HG02870 (cell line): ENCODE data around the gene COX7B2.

Experiments
- ATAC-seq: cut with Tn5 transposase; IDR thresholded peaks from one replicate; pipeline ENCODE4 v1.9.1; 2021; ENCODE audit warnings: mild to moderate bottlenecking, moderate library complexity; ENCODE audit not compliant: unreplicated experiment

Gene COX7B2

DNA sequence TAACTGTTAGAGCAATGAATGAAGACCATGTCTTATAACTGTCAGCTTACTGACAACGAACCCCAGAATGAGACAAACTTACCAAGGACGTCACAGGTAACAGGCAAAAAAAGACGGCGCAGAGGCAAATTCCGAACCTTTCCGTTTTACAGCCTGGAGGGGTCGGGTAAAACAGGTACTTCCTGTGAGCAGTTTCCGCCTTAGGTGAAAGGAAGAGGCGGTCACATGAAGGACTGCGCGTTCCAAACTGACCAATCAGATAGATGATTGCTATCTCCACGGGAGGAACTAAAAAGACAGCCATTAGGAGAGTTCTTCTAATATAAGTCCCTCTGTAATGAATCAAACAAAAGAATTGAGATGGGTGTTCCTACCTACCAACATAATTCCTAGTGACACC, at the start of gene COX7B2:
TSS of gene COX7B2 (minus strand) at position 168 of the 400 bp plus-strand sequence. CDS start 174,053 bp downstream, outside the sequence.
- ATAC-seq = no peak

- ATAC-seq = no peak
Observed at GRCh38 chr4:46956451-46956850, 47.4 kb upstream of the COX7B2 start.

GRCh38 chr4:46955601-46956000, 46.6 kb upstream of the COX7B2 start:
- no peak for ATAC-seq

DNA sequence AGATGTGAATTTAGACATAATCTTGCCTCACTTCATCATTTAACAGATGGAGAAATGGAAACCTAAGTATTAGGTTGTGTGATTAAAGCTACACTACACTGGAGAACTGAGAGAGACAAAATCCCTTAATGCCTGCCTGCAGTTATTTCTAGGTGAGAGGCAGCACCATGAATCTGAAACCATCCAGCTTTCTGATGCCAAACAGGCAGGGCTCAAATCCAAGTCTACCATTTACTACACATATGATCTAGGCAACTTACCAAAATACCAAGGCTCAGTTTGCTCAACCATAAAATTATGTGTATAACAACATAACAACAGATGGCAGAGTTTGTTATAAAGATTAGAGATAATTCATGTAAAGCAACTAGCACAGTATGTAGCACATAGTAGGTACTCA, 45.6 kb upstream of the COX7B2 start:
- ATAC-seq = no peak

DNA sequence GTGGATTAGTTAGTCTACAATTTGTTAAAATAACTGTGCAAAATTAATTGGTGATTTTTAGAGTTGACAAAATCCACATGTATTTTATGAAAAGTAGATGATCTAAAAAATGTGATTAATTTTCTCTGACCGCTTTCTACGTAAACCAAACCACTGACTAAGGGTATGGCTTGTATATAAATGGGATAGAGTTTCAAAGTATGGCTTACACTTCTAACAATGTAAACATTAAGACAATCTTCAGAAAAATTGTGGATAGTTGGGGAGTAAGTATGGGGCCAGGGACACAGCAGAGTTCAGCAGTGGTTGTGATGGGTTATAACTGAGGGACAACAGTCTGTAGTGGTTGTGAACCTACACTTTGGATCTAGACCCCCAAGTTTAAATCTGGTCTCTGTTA, 44.5 kb upstream of the COX7B2 start:
- ATAC-seq = no peak

DNA sequence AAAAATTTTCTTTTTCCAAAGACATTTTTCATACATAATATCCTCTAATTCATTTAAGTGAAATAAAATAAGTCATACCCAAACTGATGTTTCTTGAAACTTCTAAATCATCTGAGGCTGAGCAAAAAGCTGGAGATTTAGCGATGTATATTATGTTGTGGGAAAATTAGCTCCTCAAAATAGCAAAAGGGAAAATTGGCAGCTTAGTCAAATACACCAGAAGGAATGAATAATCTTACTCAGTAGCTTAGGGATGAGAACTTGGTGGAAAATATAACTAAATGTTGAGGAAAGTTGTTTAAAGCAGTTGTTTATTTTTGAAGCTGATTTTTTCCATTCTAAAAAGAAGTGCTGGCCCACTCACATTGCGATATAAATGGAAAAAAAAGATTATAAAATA, 43.4 kb upstream of the COX7B2 start:
- ATAC-seq = no peak

GRCh38 chr4:46950826-46951225, 41.8 kb upstream of the COX7B2 start:
- ATAC-seq = no peak

DNA sequence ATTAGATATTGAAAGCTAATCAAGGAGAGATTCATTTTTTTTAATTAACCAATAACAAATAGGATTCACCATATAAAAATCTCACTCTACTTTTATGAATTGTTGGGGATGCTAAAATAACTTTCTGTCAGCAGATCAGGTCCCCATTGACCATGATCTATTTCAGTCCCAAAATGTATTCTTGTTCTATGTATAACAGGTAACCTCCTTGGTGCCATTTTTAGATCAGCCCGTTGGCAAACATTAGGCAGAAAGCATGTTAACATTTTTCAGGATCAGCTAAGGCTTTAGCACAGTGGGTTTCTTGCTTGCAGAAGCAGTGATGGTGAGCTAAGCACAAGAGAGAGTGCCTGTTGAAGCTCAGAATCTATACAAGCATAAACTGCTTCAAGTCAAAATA, 40.8 kb upstream of the COX7B2 start:
- ATAC-seq = no peak

DNA sequence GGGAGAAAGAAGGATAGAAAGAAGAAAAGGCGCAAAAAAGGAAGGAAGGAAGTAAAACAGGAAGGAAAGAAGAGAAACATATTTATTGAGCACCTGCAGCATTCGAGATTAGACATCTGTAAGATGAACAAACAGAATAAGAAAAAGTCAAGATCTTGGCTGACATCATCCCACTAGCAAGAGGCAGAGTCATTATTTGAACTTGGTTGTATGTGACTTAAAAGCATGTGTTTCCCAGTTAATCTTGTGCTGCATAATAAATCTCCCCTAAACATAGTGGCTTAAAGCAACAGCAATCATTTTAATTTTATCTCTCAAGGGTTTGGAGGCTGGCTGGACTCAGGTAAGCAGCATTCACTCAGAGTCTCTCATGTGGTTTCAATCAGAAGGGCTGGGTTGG, 38.5 kb upstream of the COX7B2 start:
- ATAC-seq = no peak

GRCh38 chr4:46946919-46947536, 38.0 kb upstream of the COX7B2 start:
- ATAC-seq = no peak

- ATAC-seq = no peak
Observed at GRCh38 chr4:46945062-46945461, 36.0 kb upstream of the COX7B2 start.

- no peak for ATAC-seq
Observed at GRCh38 chr4:46944345-46944744, 35.3 kb upstream of the COX7B2 start.

- ATAC-seq = no peak
Observed at GRCh38 chr4:46937493-46937892, 28.4 kb upstream of the COX7B2 start.

DNA sequence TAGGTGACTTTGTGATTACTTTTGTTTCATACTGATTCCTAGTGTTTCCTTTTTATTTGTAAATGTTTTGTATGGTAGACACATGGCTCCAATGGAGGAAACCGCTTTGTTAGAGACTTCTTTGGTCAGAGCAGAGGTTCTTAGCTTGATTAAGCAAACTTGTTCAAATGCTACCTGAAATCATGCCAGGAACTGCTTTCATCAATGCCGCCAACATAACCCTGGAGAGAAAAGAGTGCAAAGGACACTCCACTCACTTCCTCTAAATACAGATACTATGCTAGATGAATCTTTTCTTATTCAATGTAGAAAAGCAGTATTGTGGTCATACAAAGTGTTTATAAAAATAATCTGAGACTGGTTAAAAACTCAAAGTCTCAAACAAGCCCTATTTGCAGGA, 25.7 kb upstream of the COX7B2 start:
- no peak for ATAC-seq

DNA sequence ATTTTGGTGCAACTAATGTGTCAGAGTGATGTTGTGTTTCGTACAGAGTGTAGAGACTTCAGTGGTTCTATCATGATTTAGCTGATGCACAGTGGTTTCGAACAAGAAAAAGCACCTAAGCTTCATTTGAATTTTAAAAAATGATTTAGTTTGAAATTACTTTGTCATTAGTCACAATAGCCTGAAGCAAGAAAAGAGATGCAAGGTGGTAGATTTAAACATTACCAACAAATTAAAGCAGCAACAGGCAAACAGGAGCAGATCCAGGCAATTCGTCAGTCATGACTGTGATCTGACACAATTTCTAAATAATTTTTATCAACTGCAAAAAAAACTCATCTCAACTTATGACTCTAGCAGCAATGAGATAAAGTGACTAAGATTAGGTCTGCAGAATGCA, 24.6 kb upstream of the COX7B2 start:
- no peak for ATAC-seq

GRCh38 chr4:46931981-46932380, 22.9 kb upstream of the COX7B2 start:
- ATAC-seq = peak; percentile 92

- ATAC-seq = no peak
Observed at GRCh38 chr4:46930891-46931290, 21.8 kb upstream of the COX7B2 start.

DNA sequence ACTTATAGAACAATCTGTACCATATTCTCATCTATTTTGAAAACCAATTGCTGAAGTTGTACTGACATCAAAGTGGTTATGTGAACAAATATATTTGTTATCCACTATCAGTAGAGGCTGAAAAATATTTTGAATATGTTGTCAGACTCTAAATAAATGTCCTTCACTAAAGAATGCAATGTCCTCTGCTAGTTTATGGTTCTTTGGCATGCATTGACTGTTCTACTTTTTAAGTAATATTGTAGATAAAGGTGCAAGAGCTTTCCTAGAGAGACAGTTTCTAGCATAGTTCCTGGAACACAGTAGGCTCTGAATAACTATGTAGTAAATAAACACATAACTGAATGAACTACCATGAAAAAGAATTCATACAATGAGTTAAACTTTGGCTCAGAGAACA, 18.2 kb upstream of the COX7B2 start:
- ATAC-seq = no peak

GRCh38 chr4:46924789-46925529, 15.9 kb upstream of the COX7B2 start:
- peak; percentile 61 for ATAC-seq

DNA sequence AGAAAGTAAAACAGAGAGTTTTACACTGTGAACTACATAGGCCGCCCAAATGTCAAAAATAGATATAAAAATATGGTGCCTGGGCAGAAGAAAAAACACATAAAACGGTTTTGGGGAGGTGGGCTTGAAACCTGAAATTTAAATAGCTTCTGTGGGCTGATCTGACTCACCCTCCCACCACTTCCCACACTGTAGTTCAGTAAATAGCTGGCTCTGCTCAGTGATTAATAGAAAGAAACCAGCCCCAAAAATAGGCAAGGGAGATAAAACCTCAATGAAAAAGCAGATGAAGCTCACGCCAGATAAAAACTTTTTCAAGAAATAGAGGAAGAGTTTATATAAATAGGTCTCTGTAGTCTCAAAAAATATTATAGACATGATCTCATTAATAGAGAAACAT, 13.2 kb upstream of the COX7B2 start:
- no peak for ATAC-seq

DNA sequence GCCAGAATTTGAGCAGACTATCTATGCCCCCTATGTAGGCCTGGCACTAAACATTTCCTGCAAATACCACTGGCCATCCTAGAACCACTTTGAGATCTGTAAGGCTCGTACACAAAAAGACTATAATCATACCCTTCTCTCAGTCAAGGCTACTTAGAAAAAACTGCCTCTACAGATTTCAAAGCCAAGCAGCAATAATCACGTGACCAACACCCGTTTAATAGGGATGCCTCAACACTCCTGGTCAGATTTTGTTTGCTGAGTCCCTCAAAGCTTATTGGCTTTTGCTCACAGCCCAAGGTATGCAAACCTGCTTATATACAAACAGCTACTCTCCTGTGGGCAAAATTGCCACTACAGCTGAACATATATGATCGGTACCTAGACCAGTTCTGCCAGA, 897 bp downstream of the COX7B2 start:
- no peak for ATAC-seq

- no peak for ATAC-seq
Observed at GRCh38 chr4:46900082-46900481, 9.0 kb downstream of the COX7B2 start.

GRCh38 chr4:46894826-46895225, 14.2 kb downstream of the COX7B2 start:
- ATAC-seq = no peak
